HepG2 (cell line): ENCODE results near the gene GAPDH. TPM values are rescaled to one million over a fixed set of nuclear protein-coding genes. Genes with fewer than 3 reads are reported as not detected.

Source experiments
- ARNT2 ChIP-seq: sonication (generic); formaldehyde crosslinking; IDR thresholded peaks from 2 replicates; pipeline ENCODE4 v1.8.0; 2022; ENCODE audit warnings: mild to moderate bottlenecking, low read depth, missing genetic modification reagents, moderate library complexity
- ERF ChIP-seq: IDR thresholded peaks from 2 replicates; pipeline ENCODE4 v1.6.1; 2018; ENCODE audit warnings: missing biosample characterization, missing genetic modification reagents
- FUBP1 ChIP-seq: sonication (generic); formaldehyde crosslinking; IDR thresholded peaks from 2 replicates; pipeline ENCODE4 v1.5.1; 2020; ENCODE audit warnings: missing genetic modification reagents, mild to moderate bottlenecking, borderline replicate concordance
- KAT7 ChIP-seq: IDR thresholded peaks from 2 replicates; pipeline ENCODE4 v1.6.1; 2018; ENCODE audit warnings: borderline replicate concordance, missing compliant biosample characterization
- LBX2 ChIP-seq: sonication (generic); formaldehyde crosslinking; IDR thresholded peaks from 2 replicates; pipeline ENCODE4 v1.5.0; 2020; ENCODE audit warnings: missing genetic modification reagents, mild to moderate bottlenecking, borderline replicate concordance
- RERE ChIP-seq: IDR thresholded peaks from 2 replicates; pipeline ENCODE4 v1.6.1; 2016; ENCODE audit warnings: low read depth, missing genetic modification reagents, missing compliant biosample characterization
- SIN3B ChIP-seq: fragments of 150-350 bp; IDR thresholded peaks from 2 replicates; pipeline ENCODE4 v1.6.1; 2014; ENCODE audit warnings: low read length
- SNAPC5 ChIP-seq: sonication (generic); formaldehyde crosslinking; IDR thresholded peaks from 2 replicates; pipeline ENCODE4 v1.8.1; 2023; ENCODE audit warnings: mild to moderate bottlenecking, missing genetic modification reagents, borderline replicate concordance
- TMF1 ChIP-seq: sonication (generic); formaldehyde crosslinking; IDR thresholded peaks from 2 replicates; pipeline ENCODE4 v1.8.1; 2022; ENCODE audit warnings: low read depth, missing genetic modification reagents
- XRCC5 ChIP-seq: fragments of 200-400 bp; formaldehyde crosslinking; optimal IDR thresholded peaks from 2 replicates; pipeline ENCODE3; 2017; ENCODE audit warnings: mild to moderate bottlenecking, low read length
- YEATS2 ChIP-seq: sonication (generic); formaldehyde crosslinking; IDR thresholded peaks from 2 replicates; pipeline ENCODE4 v1.4.0; 2020; ENCODE audit warnings: missing genetic modification reagents, borderline replicate concordance
- ZBTB14 ChIP-seq: sonication (generic); formaldehyde crosslinking; IDR thresholded peaks from 2 replicates; pipeline ENCODE4 v1.4.0; 2020; ENCODE audit warnings: missing genetic modification reagents
- ZBTB38 ChIP-seq: sonication (generic); formaldehyde crosslinking; IDR thresholded peaks from 2 replicates; pipeline ENCODE4 v1.5.1; 2020; ENCODE audit warnings: mild to moderate bottlenecking, missing genetic modification reagents
- ZNF558 ChIP-seq: sonication (generic); formaldehyde crosslinking; IDR thresholded peaks from 2 replicates; pipeline ENCODE4 v1.9.0; 2022; ENCODE audit warnings: mild to moderate bottlenecking, missing genetic modification reagents, borderline replicate concordance
- ZNF768 ChIP-seq: sonication (generic); formaldehyde crosslinking; IDR thresholded peaks from 2 replicates; pipeline ENCODE4 v1.4.0; 2020; ENCODE audit warnings: missing genetic modification reagents
- ZSCAN5A ChIP-seq: sonication (generic); formaldehyde crosslinking; IDR thresholded peaks from 2 replicates; pipeline ENCODE4 v1.8.0; 2022; ENCODE audit warnings: mild to moderate bottlenecking, missing genetic modification reagents, borderline replicate concordance
- polyA plus RNA-seq, 8 experiments: library from polyadenylated mRNA; depleted of rRNA in 3 of 8; stranded (reverse) in 7 of 8; unstranded in 1 of 8; fragments of >200 nt; fragmentation: Illumina TruSeq in 4 of 8; extraction: Trizol in 4 of 8; gene quantifications; 2 replicates each; pipeline versions ENCODE4 v1.2.1 to v1.2.3, GENCODE V29; 2011 to 2016; ENCODE audit warnings: low read depth in 4 of 8, missing spikeins in 1 of 8, mixed read lengths in 1 of 8; ENCODE audit not compliant: insufficient read depth in 1 of 8
- total RNA-seq, 5 experiments: library from RNA; depleted of rRNA; stranded (reverse); fragments of >200 nt; fragmentation: Illumina TruSeq; extraction: Trizol; gene quantifications; 2 replicates each; pipeline ENCODE4 v1.2.3, GENCODE V29; 2016; ENCODE audit warnings: low read depth in 1 of 5

Gene GAPDH
- total and polyA plus RNA-seq, 2 of the 13 experiments (the other 11 are each of a cell fraction or from before 2014, with no cell fraction given), result 3,038 to 12,722 TPM

- no peak for TF ChIP-seq FUBP1
- TF ChIP-seq ZSCAN5A (CRISPR knock-in tag), result peak; percentile 92; the same call in 1 of the 2 replicates
- no peak; the same call in 1 of the 2 replicates for TF ChIP-seq SNAPC5
- no peak for TF ChIP-seq SIN3B
- TF ChIP-seq ZNF768 (CRISPR knock-in tag), result no peak; the same call in 1 of the 2 replicates
- TF ChIP-seq ARNT2 (CRISPR knock-in tag), result no peak
- TF ChIP-seq ERF (CRISPR knock-in tag), result peak; percentile 31; the same call in 1 of the 2 replicates
- TF ChIP-seq ZBTB38 (CRISPR knock-in tag), result no peak
- no peak for TF ChIP-seq KAT7
- no peak for TF ChIP-seq ZBTB14
- TF ChIP-seq ZNF558 (CRISPR knock-in tag), result no peak
- peak; percentile 22; the same call in 1 of the 2 replicates for TF ChIP-seq YEATS2
- TF ChIP-seq LBX2 (CRISPR knock-in tag), result no peak
- no peak for TF ChIP-seq TMF1 (CRISPR knock-in tag)
- TF ChIP-seq RERE, result 0 out of 2 replicates have a peak, but pooled peaks have one; percentile 16
- peak; percentile 46 for TF ChIP-seq XRCC5
Observed at GRCh38 chr12:6532051-6532926, 2.0 kb upstream of the GAPDH start (continued).
